HEK293 (cell line): ENCODE results near the gene FSIP1.

Source experiments
- ZNF10 ChIP-seq: fragments of 450-650 bp; formaldehyde crosslinking; IDR thresholded peaks from 2 replicates; pipeline ENCODE4 v1.5.1; 2017; ENCODE audit warnings: missing biosample characterization, missing genetic modification characterization
- TF ChIP-seq, protein P1 (sequence below): fragments of 450-650 bp; formaldehyde crosslinking; IDR thresholded peaks from 2 replicates; pipeline ENCODE4 v1.5.1; 2016; ENCODE audit warnings: missing biosample characterization, missing genetic modification characterization
- TF ChIP-seq, protein P2 (sequence below): fragments of 450-650 bp; formaldehyde crosslinking; IDR thresholded peaks from 2 replicates; pipeline ENCODE4 v1.5.1; 2016; ENCODE audit warnings: missing biosample characterization, missing genetic modification characterization

DNA sequence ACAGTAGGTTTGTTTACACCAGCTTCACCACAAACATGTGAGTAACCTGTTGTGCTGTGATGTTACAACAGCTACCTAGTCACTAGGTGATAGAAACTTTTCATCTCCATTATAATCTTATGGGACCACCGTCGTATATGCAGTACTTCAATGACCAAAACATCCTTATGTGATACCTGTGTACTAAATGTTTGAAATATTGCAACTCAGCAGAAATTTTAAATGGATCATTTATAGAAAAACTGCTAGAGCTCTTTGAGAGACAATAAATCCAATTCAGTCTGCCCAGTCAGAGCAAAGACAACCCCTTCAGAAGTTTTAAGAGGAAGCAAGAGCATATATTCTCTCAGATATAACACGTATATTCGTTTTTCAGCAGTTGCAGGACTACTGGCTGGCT is 128.3 kb downstream of the FSIP1 start:
- TF ChIP-seq, protein P1, sequence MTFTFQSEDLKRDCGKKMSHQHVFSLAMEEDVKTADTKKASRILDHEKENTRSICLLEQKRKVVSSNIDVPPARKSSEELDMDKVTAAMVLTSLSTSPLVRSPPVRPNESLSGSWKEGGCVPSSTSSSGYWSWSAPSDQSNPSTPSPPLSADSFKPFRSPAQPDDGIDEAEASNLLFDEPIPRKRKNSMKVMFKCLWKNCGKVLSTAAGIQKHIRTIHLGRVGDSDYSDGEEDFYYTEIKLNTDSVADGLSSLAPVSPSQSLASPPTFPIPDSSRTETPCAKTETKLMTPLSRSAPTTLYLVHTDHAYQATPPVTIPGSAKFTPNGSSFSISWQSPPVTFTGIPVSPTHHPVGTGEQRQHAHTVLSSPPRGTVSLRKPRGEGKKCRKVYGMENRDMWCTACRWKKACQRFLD (tag by site-specific recombination) = no peak
- TF ChIP-seq, protein P2, sequence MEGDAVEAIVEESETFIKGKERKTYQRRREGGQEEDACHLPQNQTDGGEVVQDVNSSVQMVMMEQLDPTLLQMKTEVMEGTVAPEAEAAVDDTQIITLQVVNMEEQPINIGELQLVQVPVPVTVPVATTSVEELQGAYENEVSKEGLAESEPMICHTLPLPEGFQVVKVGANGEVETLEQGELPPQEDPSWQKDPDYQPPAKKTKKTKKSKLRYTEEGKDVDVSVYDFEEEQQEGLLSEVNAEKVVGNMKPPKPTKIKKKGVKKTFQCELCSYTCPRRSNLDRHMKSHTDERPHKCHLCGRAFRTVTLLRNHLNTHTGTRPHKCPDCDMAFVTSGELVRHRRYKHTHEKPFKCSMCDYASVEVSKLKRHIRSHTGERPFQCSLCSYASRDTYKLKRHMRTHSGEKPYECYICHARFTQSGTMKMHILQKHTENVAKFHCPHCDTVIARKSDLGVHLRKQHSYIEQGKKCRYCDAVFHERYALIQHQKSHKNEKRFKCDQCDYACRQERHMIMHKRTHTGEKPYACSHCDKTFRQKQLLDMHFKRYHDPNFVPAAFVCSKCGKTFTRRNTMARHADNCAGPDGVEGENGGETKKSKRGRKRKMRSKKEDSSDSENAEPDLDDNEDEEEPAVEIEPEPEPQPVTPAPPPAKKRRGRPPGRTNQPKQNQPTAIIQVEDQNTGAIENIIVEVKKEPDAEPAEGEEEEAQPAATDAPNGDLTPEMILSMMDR (tag by site-specific recombination) = no peak
- no peak for TF ChIP-seq ZNF10 (tag by site-specific recombination)
